Measurements from ENCODE around the gene IL23R. TPM values are rescaled to one million over a fixed set of nuclear protein-coding genes. Genes with fewer than 3 reads are reported as not detected.

Gene IL23R
- total RNA-seq, 2 donors from 2014 or later: 0.74 TPM; not detected in 1

DNA sequence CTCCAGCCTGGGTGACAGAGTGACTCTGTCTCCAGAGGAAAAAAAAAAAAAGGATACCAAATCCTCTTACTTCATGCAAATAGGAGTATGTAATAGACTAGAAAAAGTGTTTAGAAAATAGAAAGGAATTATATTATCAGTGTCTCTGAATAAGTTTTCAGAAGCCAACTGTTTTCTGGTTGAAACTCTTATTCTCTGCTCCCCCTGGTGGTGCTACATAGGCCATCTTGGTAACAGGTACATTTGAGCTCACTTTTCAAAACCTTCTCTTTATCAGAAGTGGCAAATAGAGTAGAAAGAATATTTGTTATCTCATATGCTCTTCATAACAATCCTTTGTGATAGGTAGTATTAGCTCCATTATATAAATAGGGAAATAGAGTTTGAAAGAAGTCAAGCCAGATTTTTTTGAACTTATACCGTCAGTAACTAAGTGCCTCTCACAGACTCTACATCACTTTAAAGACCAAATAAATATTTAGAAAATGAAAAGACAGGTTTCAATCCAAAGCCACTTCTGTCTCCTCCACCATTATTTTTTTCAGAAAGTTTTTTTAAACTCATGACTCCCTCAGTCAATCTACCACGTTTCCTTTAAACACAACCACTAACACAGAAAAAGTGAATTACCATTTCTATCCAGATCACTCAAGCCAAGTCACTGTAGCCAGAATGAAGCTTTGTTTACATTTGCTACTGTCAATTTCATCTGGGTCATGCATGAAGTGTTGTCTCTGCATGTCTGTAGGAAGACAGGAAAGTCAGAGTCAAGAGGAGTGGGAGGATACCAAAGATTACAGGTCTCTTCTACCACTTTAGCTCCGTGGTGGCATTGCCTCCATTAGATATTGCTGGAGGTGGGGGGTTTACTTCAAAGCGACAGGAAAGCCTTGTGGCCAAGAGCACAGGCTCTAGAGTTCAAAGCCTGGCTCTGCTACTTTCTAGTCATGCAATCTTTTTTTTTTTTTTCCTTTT lies 45.6 kb downstream of the IL23R start:
- intact Hi-C loops (cut with DNase I): no loop called here
- Histone ChIP-seq H3K9me3 (no peaks in the 10 kb centered on the region), H3K27ac (no peak overlapping the region), H3K4me1 (replicated peaks) (no peaks in the 10 kb centered on the region), H3K27me3 (replicated peaks; ENCODE audit: insufficient read depth) (no peaks in the 10 kb centered on the region), H3K4me3 (no peak overlapping the region), H3K36me3 (no peaks in the 10 kb centered on the region)
- DNase-seq (ENCODE audit: low spot score): no peak
- TF ChIP-seq, protein P1, sequence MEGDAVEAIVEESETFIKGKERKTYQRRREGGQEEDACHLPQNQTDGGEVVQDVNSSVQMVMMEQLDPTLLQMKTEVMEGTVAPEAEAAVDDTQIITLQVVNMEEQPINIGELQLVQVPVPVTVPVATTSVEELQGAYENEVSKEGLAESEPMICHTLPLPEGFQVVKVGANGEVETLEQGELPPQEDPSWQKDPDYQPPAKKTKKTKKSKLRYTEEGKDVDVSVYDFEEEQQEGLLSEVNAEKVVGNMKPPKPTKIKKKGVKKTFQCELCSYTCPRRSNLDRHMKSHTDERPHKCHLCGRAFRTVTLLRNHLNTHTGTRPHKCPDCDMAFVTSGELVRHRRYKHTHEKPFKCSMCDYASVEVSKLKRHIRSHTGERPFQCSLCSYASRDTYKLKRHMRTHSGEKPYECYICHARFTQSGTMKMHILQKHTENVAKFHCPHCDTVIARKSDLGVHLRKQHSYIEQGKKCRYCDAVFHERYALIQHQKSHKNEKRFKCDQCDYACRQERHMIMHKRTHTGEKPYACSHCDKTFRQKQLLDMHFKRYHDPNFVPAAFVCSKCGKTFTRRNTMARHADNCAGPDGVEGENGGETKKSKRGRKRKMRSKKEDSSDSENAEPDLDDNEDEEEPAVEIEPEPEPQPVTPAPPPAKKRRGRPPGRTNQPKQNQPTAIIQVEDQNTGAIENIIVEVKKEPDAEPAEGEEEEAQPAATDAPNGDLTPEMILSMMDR (IDR thresholded peaks at IDR 0.05): peak in 3 of 4 experiments; percentile 38 to 41 (median 40)
- no peak for TF ChIP-seq POLR2A (IDR thresholded peaks at IDR 0.05)
- TF ChIP-seq POLR2AphosphoS5 (IDR thresholded peaks at IDR 0.05): no peak
- WGBS: 54% methylated on average over 4 of the region's 4 CpGs

DNA sequence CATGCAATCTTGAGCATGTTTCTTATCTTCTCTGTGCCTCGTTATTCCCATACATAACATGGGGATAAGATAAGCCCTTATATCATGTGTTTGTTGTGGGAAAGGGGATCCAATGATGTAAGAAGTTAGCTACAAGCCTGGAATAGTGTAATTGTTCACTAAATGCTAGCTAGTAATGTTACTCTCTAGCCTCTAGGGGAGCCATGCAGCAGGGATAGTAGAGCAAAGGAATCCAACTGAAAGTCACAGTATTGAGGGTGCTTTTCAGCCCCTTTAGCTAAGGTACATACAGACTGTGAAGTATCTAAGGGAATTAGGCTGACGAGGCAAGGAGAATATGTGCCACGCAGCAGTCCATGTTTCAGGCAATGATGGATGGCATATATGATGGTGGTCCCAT lies 46.9 kb downstream of the IL23R start:
- intact Hi-C loops (cut with DNase I): no loop called here
- Histone ChIP-seq H3K27me3 (replicated peaks; ENCODE audit: insufficient read depth) (no peaks in the 10 kb centered on the region), H3K9me3 (no peaks in the 10 kb centered on the region), H3K27ac (no peak overlapping the region), H3K4me1 (replicated peaks) (no peaks in the 10 kb centered on the region), H3K36me3 (no peaks in the 10 kb centered on the region), H3K4me3 (no peak overlapping the region)
- WGBS: 68% methylated on average over 3 of the region's 3 CpGs
- no peak for DNase-seq (ENCODE audit: low spot score)
- TF ChIP-seq POLR2A (IDR thresholded peaks at IDR 0.05) (no peak), POLR2AphosphoS5 (IDR thresholded peaks at IDR 0.05) (no peak)
- TF ChIP-seq, protein P1 (IDR thresholded peaks at IDR 0.05): peak in 1 of 4 experiments; percentile 20

DNA sequence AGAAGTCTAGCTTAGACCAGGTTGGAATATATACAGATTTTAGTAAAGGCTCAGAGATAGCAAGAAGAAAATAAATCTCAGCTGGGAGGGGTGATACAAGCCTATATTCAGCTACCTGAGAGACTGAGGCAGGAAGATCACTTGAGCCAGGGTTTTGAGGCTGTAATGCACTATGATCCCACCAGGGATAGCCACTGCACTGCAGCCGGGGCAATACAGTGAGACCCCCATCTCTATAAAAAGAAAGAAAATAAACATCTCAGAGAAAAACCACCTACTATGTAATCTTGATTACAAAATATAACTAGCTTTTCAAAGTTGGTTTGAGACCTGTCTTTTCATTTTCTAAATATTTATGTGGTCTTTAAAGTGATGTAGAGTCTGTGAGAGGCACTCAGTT lies 47.7 kb downstream of the IL23R start:
- intact Hi-C loops (cut with DNase I): no loop called here

DNA sequence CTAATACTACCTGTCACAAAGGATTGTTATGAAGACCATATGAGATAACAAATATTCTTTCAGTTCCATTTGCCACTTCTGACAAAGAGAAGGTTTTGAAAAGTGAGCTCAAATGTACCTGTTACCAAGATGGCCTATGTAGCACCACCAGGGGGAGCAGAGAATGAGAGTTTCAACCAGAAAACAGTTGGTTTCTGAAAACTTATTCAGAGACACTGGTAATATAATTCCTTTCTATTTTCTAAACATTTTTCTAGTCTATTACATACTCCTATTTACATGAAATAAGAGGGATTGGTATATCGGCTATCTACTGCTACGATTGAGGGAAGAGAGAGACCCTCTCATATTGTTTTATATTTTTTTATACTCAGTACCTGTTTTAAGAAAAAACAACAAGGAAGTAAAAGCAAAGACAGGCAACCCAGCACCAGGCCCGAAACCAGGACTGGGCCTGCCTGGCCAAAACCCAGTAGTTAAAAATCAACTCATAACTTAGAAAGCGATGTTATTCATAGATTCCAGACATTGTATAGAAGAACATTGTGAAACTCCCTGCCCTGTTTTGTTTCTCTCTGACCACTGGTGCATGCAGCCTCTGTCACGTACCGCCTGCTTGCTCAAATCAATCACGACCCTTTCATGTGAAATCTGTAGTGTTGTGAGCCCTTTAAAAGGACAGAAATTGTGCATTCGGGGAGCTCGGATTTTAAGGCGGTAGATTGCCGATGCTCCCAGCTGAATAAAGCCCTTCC lies 48.3 kb downstream of the IL23R start:
- Histone ChIP-seq H3K27me3 (replicated peaks; ENCODE audit: insufficient read depth) (no peaks in the 10 kb centered on the region), H3K4me3 (no peak overlapping the region), H3K9me3 (no peaks in the 10 kb centered on the region), H3K36me3 (no peaks in the 10 kb centered on the region), H3K27ac (no peak overlapping the region), H3K4me1 (replicated peaks) (no peaks in the 10 kb centered on the region)
- WGBS: 83% methylated on average over 11 of the region's 11 CpGs
- intact Hi-C loops (cut with DNase I): no loop called here
- TF ChIP-seq, protein P1 (IDR thresholded peaks at IDR 0.05): peak in 2 of 4 experiments; percentile 38 to 50
- TF ChIP-seq POLR2A (IDR thresholded peaks at IDR 0.05): no peak
- no peak for DNase-seq (ENCODE audit: low spot score)

More for the DNA sequence above, 47.7 kb downstream of the IL23R start:
- DNase-seq (ENCODE audit: low spot score): no peak
- H3K27me3 ChIP-seq (replicated peaks; ENCODE audit: insufficient read depth): no peaks in the 10 kb centered on the region
- H3K4me1 ChIP-seq (replicated peaks): no peaks in the 10 kb centered on the region
- 85% methylated on average over 1 of the region's 1 CpG for WGBS
- H3K36me3 ChIP-seq: no peaks in the 10 kb centered on the region
- TF ChIP-seq POLR2A (IDR thresholded peaks at IDR 0.05) (no peak), POLR2AphosphoS5 (IDR thresholded peaks at IDR 0.05) (no peak)
- TF ChIP-seq, protein P1 (IDR thresholded peaks at IDR 0.05): no peak
- H3K4me3 ChIP-seq: no peak overlapping the region
- no peaks in the 10 kb centered on the region for H3K9me3 ChIP-seq
- no peak overlapping the region for H3K27ac ChIP-seq
